Mesothelial cell of epicardium (in vitro differentiated cells): ENCODE data around the gene CETN3. TPM values are rescaled to one million over a fixed set of nuclear protein-coding genes. Genes with fewer than 3 reads are reported as not detected.

Experiments
- DNase-seq, 2 experiments: peaks; one replicate each; pipeline ENCODE4 v3.0.0; 2021; ENCODE audit warnings: low spot score in 2 of 2; ENCODE audit not compliant: unreplicated experiment in 2 of 2
- H3K27ac Mint-ChIP-seq: 2 replicates; pipeline ENCODE4 v1.8.0; 2021; ENCODE audit warnings: mixed read lengths
- H3K27me3 Mint-ChIP-seq: 2 replicates; pipeline ENCODE4 v1.8.0; 2021; ENCODE audit warnings: low read depth, mixed read lengths
- H3K36me3 Mint-ChIP-seq: 2 replicates; pipeline ENCODE4 v1.8.0; 2021; ENCODE audit warnings: mixed read lengths
- H3K4me1 Mint-ChIP-seq: 2 replicates; pipeline ENCODE4 v1.8.0; 2021; ENCODE audit warnings: mixed read lengths
- H3K4me3 Mint-ChIP-seq: 2 replicates; pipeline ENCODE4 v1.8.0; 2021; ENCODE audit warnings: mild to moderate bottlenecking, moderate library complexity, mixed read lengths
- H3K9me3 Mint-ChIP-seq: 2 replicates; pipeline ENCODE4 v1.8.0; 2021; ENCODE audit warnings: mixed read lengths
- CTCF ChIP-seq: fragments of 200-600 bp; sonication (generic); IDR thresholded peaks from one replicate; pipeline ENCODE4 v1.5.0; 2021; ENCODE audit warnings: antibody characterized with exemption; ENCODE audit not compliant: unreplicated experiment
- total RNA-seq: library from RNA; stranded (reverse); gene quantifications from 3 replicates; pipeline ENCODE4 v1.2.1, GENCODE V29; 2021

The CETN3 gene
- total RNA-seq, 1 donor from 2014 or later: 32.9 TPM

GRCh38 chr5:90434116-90434714, 24.7 kb upstream of the CETN3 start:
- Mint-ChIP-seq H3K27me3 (peaks cover 14% of the 10 kb centered on the region), H3K27ac (no peak overlapping the region), H3K9me3 (no peaks in the 10 kb centered on the region), H3K36me3 (no peaks in the 10 kb centered on the region), H3K4me3 (no peak overlapping the region), H3K4me1 (peaks cover 13% of the 10 kb centered on the region)
- DNase-seq: no peak
- TF ChIP-seq CTCF: peak; percentile 14

GRCh38 chr5:90424245-90424644, 14.7 kb upstream of the CETN3 start:
- H3K27ac Mint-ChIP-seq: no peak overlapping the region
- no peak for TF ChIP-seq CTCF
- peaks cover 2% of the 10 kb centered on the region for H3K27me3 Mint-ChIP-seq
- no peaks in the 10 kb centered on the region for H3K36me3 Mint-ChIP-seq
- no peaks in the 10 kb centered on the region for H3K9me3 Mint-ChIP-seq
- no peak for DNase-seq
- H3K4me1 Mint-ChIP-seq: no peaks in the 10 kb centered on the region
- no peak overlapping the region for H3K4me3 Mint-ChIP-seq

- no peak overlapping the region for H3K27ac Mint-ChIP-seq
- H3K4me3 Mint-ChIP-seq: no peak overlapping the region
- DNase-seq: no peak
- no peak for TF ChIP-seq CTCF
- no peaks in the 10 kb centered on the region for H3K4me1 Mint-ChIP-seq
- no peaks in the 10 kb centered on the region for H3K36me3 Mint-ChIP-seq
- H3K9me3 Mint-ChIP-seq: no peaks in the 10 kb centered on the region
- H3K27me3 Mint-ChIP-seq: peaks cover 2% of the 10 kb centered on the region
Measured at GRCh38 chr5:90421136-90421535, 11.6 kb upstream of the CETN3 start.

GRCh38 chr5:90418214-90418613, 8.7 kb upstream of the CETN3 start:
- H3K9me3 Mint-ChIP-seq: no peaks in the 10 kb centered on the region
- H3K4me3 Mint-ChIP-seq: no peak overlapping the region
- TF ChIP-seq CTCF: no peak
- H3K27me3 Mint-ChIP-seq: no peaks in the 10 kb centered on the region
- no peaks in the 10 kb centered on the region for H3K4me1 Mint-ChIP-seq
- DNase-seq: no peak
- H3K27ac Mint-ChIP-seq: no peak overlapping the region
- H3K36me3 Mint-ChIP-seq: no peaks in the 10 kb centered on the region

- Mint-ChIP-seq H3K9me3 (no peaks in the 10 kb centered on the region), H3K27ac (no peak overlapping the region), H3K27me3 (no peaks in the 10 kb centered on the region), H3K4me3 (no peak overlapping the region), H3K36me3 (peaks cover under 1% of the 10 kb centered on the region), H3K4me1 (peaks cover 18% of the 10 kb centered on the region)
- TF ChIP-seq CTCF: no peak
- no peak for DNase-seq
Measured at GRCh38 chr5:90410178-90410762, 714 bp upstream of the CETN3 start.
